Activated T-cell treated with anti-CD3 and anti-CD28 coated beads for 48 hours (primary cell): ENCODE measurements around the gene PHF24.
"Not testable (repeated sequence)": the region's sequence is repeated elsewhere in the genome, so short reads cannot be mapped to it uniquely, and the experiment has no call there.

Experiments
- DNase-seq: peaks from one replicate; pipeline ENCODE4 v3.0.0-alpha.2; 2020; ENCODE audit warnings: low read depth

The PHF24 gene

DNA sequence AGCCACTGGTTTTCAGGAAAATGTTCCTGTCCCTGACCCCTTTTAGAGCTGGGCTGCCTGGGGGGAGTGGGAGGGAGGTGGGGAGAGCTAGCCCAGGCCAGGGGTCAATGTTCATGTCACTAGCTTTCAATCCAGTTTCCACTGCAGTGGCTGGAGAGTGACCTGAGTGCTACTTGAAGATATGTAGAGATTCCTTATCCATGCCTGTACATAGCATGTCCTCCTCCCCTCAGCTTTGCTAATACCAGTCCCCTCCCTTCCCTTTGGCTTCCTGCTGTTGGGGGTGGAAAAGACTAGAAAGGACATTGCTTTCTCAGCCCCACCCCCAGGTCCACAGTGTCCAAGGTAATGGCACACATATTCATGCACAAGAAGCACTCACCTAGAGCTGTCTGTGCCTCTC, 39.3 kb downstream of the PHF24 start:
- DNase-seq, result no peak

GRCh38 chr9:34998266-34998665, 40.2 kb downstream of the PHF24 start:
- DNase-seq, result no peak

GRCh38 chr9:34999576-34999975, 41.5 kb downstream of the PHF24 start:
- DNase-seq, result no peak

GRCh38 chr9:35000535-35001284, 42.6 kb downstream of the PHF24 start:
- DNase-seq, result no peak

GRCh38 chr9:35001285-35001677, 43.2 kb downstream of the PHF24 start:
- DNase-seq, result no peak

DNA sequence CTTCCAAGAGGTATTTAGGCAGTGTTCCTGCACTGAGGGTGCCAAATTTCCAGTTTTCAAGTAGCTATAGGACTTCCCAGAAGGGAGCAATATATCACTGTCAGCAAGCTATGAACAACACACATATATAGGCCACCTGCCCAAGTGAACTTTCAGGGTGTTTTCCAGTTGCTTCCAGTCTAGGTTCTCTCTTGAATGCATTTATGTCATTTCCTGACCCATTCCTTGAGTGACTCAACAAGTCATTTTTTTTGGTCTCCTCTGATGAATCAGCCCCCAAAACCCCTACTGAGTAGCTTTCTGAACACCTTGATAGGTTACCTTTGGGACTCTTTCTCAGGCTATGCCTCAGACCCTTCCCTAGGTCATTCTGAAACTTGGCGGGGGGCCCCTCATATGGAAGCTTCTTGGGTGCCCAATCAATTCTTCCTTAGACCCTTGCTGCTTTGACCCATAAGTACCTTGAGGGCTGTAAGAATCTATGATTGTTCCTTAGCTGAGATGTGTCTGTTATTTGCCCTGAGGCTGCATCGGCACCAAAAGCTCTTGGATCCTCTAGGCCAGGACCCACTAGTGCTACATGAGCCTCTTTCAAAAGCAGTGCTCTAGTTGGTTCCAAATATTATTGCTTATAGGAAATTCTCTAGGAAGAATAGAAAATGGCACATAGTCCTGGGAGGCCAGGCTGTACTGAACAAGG, 43.9 kb downstream of the PHF24 start:
- no peak for DNase-seq

- no peak for DNase-seq
Measured at GRCh38 chr9:35002623-35003022, 44.5 kb downstream of the PHF24 start.

GRCh38 chr9:35004299-35004698, 46.2 kb downstream of the PHF24 start:
- DNase-seq, result not testable (repeated sequence)

DNA sequence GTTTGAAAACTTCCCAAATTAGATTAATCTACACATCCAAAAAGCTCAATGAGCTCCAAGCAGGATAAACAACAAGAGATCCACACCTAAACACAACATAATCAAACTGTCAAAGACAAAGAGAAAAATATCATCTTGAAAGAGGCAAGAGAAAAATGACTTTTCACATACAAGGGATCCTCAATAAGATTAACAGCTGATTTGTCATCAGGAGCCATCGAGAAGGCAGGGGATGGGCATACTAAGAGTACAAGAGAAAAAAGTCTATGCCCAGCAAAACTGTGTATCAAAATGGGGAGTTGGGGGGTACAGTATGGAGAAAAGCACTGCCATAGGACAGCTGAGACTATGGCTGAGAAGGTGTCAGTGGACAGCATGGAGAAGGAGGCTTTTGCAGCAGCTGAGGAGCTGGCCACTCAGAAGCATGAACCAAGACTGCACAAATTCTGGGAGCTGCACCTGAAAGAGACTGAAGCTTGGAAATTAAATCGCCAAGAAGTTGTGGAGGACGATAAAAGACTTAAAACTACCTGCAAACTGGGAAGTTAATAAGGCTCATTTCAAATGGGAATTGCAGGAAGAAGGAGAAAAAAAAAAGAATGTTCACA, 52.4 kb downstream of the PHF24 start:
- DNase-seq, result no peak

GRCh38 chr9:35014517-35014916, 56.4 kb downstream of the PHF24 start:
- DNase-seq, result no peak

GRCh38 chr9:35023443-35023842, 65.4 kb downstream of the PHF24 start:
- not testable (repeated sequence) for DNase-seq

- no peak for DNase-seq
Measured at GRCh38 chr9:35026671-35027070, 68.6 kb downstream of the PHF24 start.

GRCh38 chr9:35027374-35027773, 69.3 kb downstream of the PHF24 start:
- DNase-seq, result no peak

- DNase-seq, result no peak
Measured at GRCh38 chr9:35027860-35028259, 69.8 kb downstream of the PHF24 start.

GRCh38 chr9:35028341-35028740, 70.3 kb downstream of the PHF24 start:
- no peak for DNase-seq

DNA sequence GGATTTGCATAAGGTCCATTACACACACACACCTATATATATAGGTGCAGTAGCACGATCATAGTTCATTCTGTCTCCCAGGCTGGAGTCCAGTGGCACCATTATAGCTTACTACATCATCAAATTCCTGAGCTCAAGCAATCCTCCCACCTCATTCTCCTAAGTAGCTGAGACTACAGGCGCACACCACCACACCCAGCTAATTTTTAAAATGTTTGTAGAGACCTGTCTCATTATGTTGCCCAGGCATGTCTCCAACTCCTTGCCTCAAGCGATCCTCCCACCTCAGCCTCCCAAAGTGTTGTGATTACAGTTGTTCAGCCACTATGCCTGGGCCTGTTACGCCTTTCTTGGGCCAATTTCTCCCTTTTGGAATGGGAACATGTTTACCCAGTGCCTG, 71.2 kb downstream of the PHF24 start:
- no peak for DNase-seq

DNA sequence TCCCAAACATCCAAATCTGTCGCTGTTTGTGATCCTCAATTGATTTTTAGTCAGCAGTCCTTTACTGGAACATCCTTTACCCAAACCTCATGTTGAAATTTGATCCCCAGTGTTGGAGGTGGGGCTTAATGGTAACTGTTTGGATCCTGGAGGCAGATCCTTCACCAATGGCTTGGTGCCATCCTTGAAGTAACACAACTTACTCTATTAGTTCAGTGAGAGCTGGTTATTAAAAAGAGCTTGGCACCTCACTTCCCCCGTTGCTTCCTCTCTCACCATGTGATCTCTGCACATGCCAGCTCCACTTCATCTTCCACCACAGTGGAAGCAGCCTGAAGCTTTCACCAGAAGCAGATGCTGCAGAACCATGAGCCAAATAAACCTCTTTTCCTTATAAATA, 71.8 kb downstream of the PHF24 start:
- DNase-seq, result no peak
